Brain microvascular endothelial cell (primary cell): Measurements from ENCODE around the gene PCDH18.

Experiments used
- DNase-seq: peaks from one replicate; pipeline ENCODE4 v3.0.0-alpha.2; 2020
- H3K27ac ChIP-seq: fragments of 250-450 bp; sonication (Bioruptor Pico); 2 replicates; pipeline ENCODE4 v1.5.1; 2020; ENCODE audit warnings: mild to moderate bottlenecking, moderate library complexity
- H3K27me3 ChIP-seq: fragments of 250-450 bp; sonication (Bioruptor Pico); replicated peaks from 2 replicates; pipeline ENCODE4 v1.5.1; 2020; ENCODE audit warnings: mild to moderate bottlenecking
- H3K36me3 ChIP-seq: fragments of 250-450 bp; sonication (Bioruptor Pico); replicated peaks from 2 replicates; pipeline ENCODE4 v1.5.1; 2020; ENCODE audit warnings: mild to moderate bottlenecking
- H3K4me3 ChIP-seq: 2 replicates; pipeline ENCODE4 v1.5.1; 2011; ENCODE audit warnings: low read depth, mild to moderate bottlenecking, control low read depth, low read length, moderate library complexity
- CTCF ChIP-seq: IDR thresholded peaks from 2 replicates; pipeline ENCODE4 v1.5.1; 2011; ENCODE audit warnings: low read depth, mild to moderate bottlenecking, moderate library complexity, low read length, control low read depth, inconsistent platforms; ENCODE audit errors: missing control alignments
- in situ Hi-C: cut with HindIII; loops from 2 replicates; pipeline ENCODE4 v1.10.0; 2017; ENCODE audit warnings: low sequenced_read_pairs, low pct_ligation_motif_present

The PCDH18 gene

DNA sequence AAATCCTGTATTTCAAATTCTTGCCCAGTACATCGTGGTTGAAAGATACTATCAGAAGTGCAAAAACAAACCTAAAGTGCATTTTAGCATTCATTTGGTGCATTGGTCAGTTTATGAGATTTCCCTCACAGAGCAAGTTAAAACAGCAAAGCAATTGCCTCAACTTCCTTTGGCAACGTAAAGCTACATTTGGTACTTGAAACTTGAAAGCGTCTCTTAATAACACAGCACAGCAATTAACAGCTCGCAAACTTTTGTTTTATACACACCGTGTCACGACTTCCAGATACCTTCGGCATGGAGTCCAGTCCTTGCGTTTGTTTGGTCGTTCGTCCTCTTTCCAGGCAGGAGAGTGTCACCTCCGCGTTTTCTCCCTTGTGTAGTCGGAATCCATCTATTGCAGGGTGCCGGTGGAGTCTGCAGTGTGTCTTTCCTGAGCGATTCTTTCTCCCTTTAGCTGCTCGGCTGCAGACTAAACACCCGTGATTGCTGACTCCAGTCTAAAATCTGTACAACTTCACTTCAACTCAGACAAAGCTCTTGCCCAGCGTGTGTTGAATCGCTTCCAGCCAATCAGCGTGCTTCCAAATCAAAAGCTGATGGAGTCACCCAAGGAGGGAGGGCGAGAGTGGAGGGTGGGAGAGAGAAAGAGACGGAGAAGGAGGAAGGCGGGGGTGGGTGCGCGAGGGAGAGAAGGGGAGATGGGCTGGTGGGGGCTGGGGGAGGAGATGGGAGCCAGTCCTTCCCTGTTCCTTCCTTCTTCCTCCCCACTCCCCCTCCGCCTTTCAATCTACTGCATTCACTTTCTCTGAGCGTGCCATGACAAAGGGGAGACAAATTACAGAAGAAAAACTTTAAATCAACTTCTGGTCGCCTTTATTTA lies at the start of gene PCDH18:
Gene PCDH18 (minus strand): TSS at position 509 of the 883 bp plus-strand sequence. CDS start 406 bp downstream, at position 103.
- Histone ChIP-seq H3K4me3 (peak within 1 kb of the TSS; percentile 86), H3K27me3 (no peaks in the 10 kb centered on the region), H3K36me3 (no peaks in the 10 kb centered on the region), H3K27ac (peak within 1 kb of the TSS; percentile 75)
- DNase-seq, result peak; percentile 96
- in situ Hi-C loops, result no loop called here
- TF ChIP-seq CTCF, result no peak

DNA sequence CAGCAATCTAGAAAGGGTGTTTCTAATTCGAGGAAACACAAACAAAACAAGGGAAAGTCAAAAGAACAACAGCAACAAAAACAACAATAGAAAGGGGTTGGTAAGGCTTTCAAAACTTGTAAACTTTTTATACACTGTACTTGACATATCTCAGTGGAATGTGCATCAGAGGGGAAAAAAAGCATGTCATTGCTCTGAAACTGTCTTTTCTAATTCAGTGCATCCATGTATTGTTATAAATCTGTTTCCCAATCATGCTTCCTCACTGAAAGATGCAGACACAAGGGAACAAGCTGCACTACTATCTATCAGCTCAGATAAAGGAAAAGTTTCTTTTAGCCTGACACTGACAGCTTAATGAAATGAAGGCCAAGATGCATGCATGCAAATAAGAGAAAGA lies 44.2 kb upstream of the PCDH18 start:
- Histone ChIP-seq H3K36me3 (no peaks in the 10 kb centered on the region), H3K27ac (no peak overlapping the region), H3K27me3 (no peaks in the 10 kb centered on the region), H3K4me3 (no peak overlapping the region)
- TF ChIP-seq CTCF, result no peak
- no peak for DNase-seq
- in situ Hi-C loops, result no loop called here

DNA sequence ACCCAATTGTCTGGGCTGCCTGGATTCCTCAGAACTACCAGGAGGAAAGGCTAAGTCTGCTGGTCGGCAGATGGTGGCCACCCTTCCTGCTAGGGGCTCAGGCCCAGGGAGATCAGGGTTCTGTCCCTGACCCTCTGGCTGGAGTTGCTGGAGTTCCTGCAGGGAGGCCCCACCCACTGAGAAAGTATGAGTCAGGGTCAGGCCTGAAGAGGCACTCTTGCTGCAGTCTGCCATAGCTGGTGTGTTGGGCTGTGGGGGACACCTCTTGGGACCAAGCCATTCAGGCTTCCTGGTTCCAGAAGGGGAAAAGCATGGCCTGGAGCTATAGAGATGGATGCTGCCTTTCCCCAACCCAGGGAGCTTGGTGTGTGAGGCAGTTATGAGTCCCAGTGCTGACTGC lies 40.4 kb upstream of the PCDH18 start:
- no peak overlapping the region for H3K4me3 ChIP-seq
- H3K27ac ChIP-seq, result no peak overlapping the region
- DNase-seq, result no peak
- no peak for TF ChIP-seq CTCF
- in situ Hi-C loops, result no loop called here
- no peaks in the 10 kb centered on the region for H3K36me3 ChIP-seq
- no peaks in the 10 kb centered on the region for H3K27me3 ChIP-seq

DNA sequence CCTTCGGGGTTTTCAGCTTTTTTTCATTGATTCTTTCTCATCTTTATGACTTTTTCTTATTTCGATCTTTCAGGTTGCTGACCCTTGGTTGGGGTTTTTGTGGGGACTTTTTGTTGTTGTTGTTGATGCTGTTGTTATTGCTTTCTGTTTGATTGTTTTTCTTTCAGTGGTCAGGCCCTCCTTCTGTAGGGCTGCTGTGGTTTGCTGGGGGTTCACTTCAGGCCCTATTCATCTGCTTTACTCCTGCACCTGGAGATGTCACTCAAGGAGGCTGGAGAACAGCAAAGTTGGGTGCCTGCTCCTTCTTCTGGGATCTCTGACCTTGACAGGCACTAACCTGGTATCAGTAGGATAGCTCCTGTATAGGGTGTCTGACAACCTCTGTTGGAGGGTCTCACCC lies 39.9 kb upstream of the PCDH18 start:
- Histone ChIP-seq H3K27me3 (no peaks in the 10 kb centered on the region), H3K4me3 (no peak overlapping the region), H3K36me3 (no peaks in the 10 kb centered on the region), H3K27ac (no peak overlapping the region)
- DNase-seq, result no peak
- TF ChIP-seq CTCF, result no peak
- in situ Hi-C loops, result no loop called here

- no peak for DNase-seq
- H3K27ac ChIP-seq, result no peak overlapping the region
- no peaks in the 10 kb centered on the region for H3K36me3 ChIP-seq
- TF ChIP-seq CTCF, result no peak
- H3K27me3 ChIP-seq, result no peaks in the 10 kb centered on the region
- no peak overlapping the region for H3K4me3 ChIP-seq
- in situ Hi-C loops, result no loop called here
Observed at GRCh38 chr4:137559801-137560200, 27.5 kb upstream of the PCDH18 start.

GRCh38 chr4:137558951-137559350 lies 26.7 kb upstream of the PCDH18 start:
- in situ Hi-C loops, result no loop called here
- Histone ChIP-seq H3K4me3 (no peak overlapping the region), H3K27ac (no peak overlapping the region), H3K27me3 (no peaks in the 10 kb centered on the region), H3K36me3 (no peaks in the 10 kb centered on the region)
- peak; percentile 57 for DNase-seq
- TF ChIP-seq CTCF, result no peak
